Neural cell (in vitro differentiated cells): ENCODE data around the gene KCNQ5. TPM values are rescaled to one million over a fixed set of nuclear protein-coding genes. Genes with fewer than 3 reads are reported as not detected.

Experiments
- H2AFZ ChIP-seq: fragments of 200-600, 300-800 bp; sonication (generic), shearing (Covaris generic); 2 replicates; pipeline ENCODE4 v1.6.0; 2014; ENCODE audit warnings: low read depth, mild to moderate bottlenecking, antibody characterized with exemption, low read length, moderate library complexity
- H3F3A ChIP-seq: fragments of 200-600 bp; shearing (Covaris generic); 2 replicates; pipeline ENCODE4 v1.6.1; 2016; ENCODE audit warnings: mild to moderate bottlenecking, moderate library complexity, mixed read lengths, antibody characterized with exemption, low read length; ENCODE audit not compliant: insufficient read depth, poor library complexity, severe bottlenecking
- H3K27ac ChIP-seq: fragments of 200-600, 300-800 bp; sonication (generic), shearing (Covaris generic); 2 replicates; pipeline ENCODE4 v1.5.1; 2014; ENCODE audit warnings: mild to moderate bottlenecking, low read length, moderate library complexity
- H3K27me3 ChIP-seq: fragments of 300-800, 200-600 bp; sonication (generic), shearing (Covaris generic); 2 replicates; pipeline ENCODE4 v1.6.0; 2014; ENCODE audit warnings: mild to moderate bottlenecking, low read depth, low read length, moderate library complexity; ENCODE audit not compliant: insufficient read depth
- H3K36me3 ChIP-seq: fragments of 300-800, 200-600 bp; sonication (generic), shearing (Covaris generic); 2 replicates; pipeline ENCODE4 v1.5.1; 2014; ENCODE audit warnings: mild to moderate bottlenecking, antibody characterized with exemption, low read length, moderate library complexity; ENCODE audit not compliant: insufficient read depth
- H3K4me2 ChIP-seq: fragments of 300-800, 200-600 bp; sonication (generic), shearing (Covaris generic); 2 replicates; pipeline ENCODE4 v1.6.0; 2014; ENCODE audit warnings: mild to moderate bottlenecking, low read length
- H3K4me3 ChIP-seq: fragments of 300-800, 200-600 bp; sonication (generic), shearing (Covaris generic); 2 replicates; pipeline ENCODE4 v1.5.1; 2014; ENCODE audit warnings: mild to moderate bottlenecking, low read length, moderate library complexity
- H3K79me2 ChIP-seq: fragments of 200-600 bp; shearing (Covaris generic); replicated peaks from 2 replicates; pipeline ENCODE4 v1.6.0; 2014; ENCODE audit warnings: mild to moderate bottlenecking, low read length, moderate library complexity; ENCODE audit not compliant: insufficient read depth
- H3K9ac ChIP-seq: fragments of 300-800, 200-600 bp; sonication (generic), shearing (Covaris generic); 2 replicates; pipeline ENCODE4 v1.6.1; 2016; ENCODE audit warnings: mild to moderate bottlenecking, low read length, mixed read lengths
- H3K9me2 ChIP-seq: fragments of 200-600 bp; shearing (Covaris generic); 2 replicates; pipeline ENCODE4 v1.6.1; 2016; ENCODE audit warnings: mild to moderate bottlenecking, low read length, mixed read lengths; ENCODE audit not compliant: insufficient read depth
- H3K9me3 ChIP-seq: fragments of 200-600, 300-800 bp; sonication (generic), shearing (Covaris generic); 2 replicates; pipeline ENCODE4 v1.6.1; 2016; ENCODE audit warnings: mild to moderate bottlenecking, mixed run types, low read length, moderate library complexity, mixed read lengths
- H4K20me1 ChIP-seq: fragments of 200-600 bp; shearing (Covaris generic); 2 replicates; pipeline ENCODE4 v1.6.1; 2016; ENCODE audit warnings: mild to moderate bottlenecking, mixed run types; ENCODE audit not compliant: insufficient read depth
- EP300 ChIP-seq: fragments of 450-650 bp; conservative IDR thresholded peaks from 2 replicates; pipeline ENCODE4 v1.6.1; 2014; ENCODE audit warnings: antibody characterized with exemption, mild to moderate bottlenecking, moderate library complexity; ENCODE audit not compliant: poor library complexity, severe bottlenecking
- EZH2 ChIP-seq: fragments of 200-600, 300-800 bp; shearing (Covaris generic), sonication (generic); IDR thresholded peaks from 2 replicates; pipeline ENCODE4 v1.6.1; 2014; ENCODE audit warnings: antibody characterized with exemption, low read length, borderline replicate concordance, mild to moderate bottlenecking; ENCODE audit not compliant: insufficient read depth, poor library complexity, severe bottlenecking
- MXI1 ChIP-seq: fragments of 450-650 bp; conservative IDR thresholded peaks from 2 replicates; pipeline ENCODE4 v1.6.1; 2014; ENCODE audit warnings: antibody characterized with exemption, mild to moderate bottlenecking; ENCODE audit not compliant: poor library complexity, severe bottlenecking
- POLR2AphosphoS5 ChIP-seq: IDR thresholded peaks from 2 replicates; pipeline ENCODE4 v1.6.1; 2012
- RAD21 ChIP-seq: fragments of 450-650 bp; conservative IDR thresholded peaks from 2 replicates; pipeline ENCODE4 v1.6.1; 2014; ENCODE audit warnings: antibody characterized with exemption, mild to moderate bottlenecking, moderate library complexity
- SMC3 ChIP-seq: fragments of 450-650 bp; conservative IDR thresholded peaks from 2 replicates; pipeline ENCODE4 v1.6.1; 2014; ENCODE audit warnings: antibody characterized with exemption, mild to moderate bottlenecking, moderate library complexity; ENCODE audit not compliant: poor library complexity
- TAF1 ChIP-seq: IDR thresholded peaks from 2 replicates; pipeline ENCODE4 v1.6.1; 2012; ENCODE audit warnings: low read depth
- polyA plus RNA-seq: library from polyadenylated mRNA; depleted of rRNA; stranded (reverse); fragments of >200 nt; gene quantifications from 2 replicates; pipeline ENCODE4 v1.2.3, GENCODE V29; 2014
- TF ChIP-seq, protein P1 (sequence below): IDR thresholded peaks from 2 replicates; pipeline ENCODE4 v1.6.1; 2012; ENCODE audit warnings: borderline replicate concordance
- TF ChIP-seq, protein P2 (sequence below): fragments of 450-650 bp; IDR thresholded peaks from 2 replicates; pipeline ENCODE4 v1.5.1; 2014; ENCODE audit warnings: antibody characterized with exemption, mild to moderate bottlenecking, moderate library complexity; ENCODE audit not compliant: poor library complexity, severe bottlenecking

KCNQ5 gene
- polyA plus RNA-seq, 1 donor from 2014 or later = 0.30 TPM

DNA sequence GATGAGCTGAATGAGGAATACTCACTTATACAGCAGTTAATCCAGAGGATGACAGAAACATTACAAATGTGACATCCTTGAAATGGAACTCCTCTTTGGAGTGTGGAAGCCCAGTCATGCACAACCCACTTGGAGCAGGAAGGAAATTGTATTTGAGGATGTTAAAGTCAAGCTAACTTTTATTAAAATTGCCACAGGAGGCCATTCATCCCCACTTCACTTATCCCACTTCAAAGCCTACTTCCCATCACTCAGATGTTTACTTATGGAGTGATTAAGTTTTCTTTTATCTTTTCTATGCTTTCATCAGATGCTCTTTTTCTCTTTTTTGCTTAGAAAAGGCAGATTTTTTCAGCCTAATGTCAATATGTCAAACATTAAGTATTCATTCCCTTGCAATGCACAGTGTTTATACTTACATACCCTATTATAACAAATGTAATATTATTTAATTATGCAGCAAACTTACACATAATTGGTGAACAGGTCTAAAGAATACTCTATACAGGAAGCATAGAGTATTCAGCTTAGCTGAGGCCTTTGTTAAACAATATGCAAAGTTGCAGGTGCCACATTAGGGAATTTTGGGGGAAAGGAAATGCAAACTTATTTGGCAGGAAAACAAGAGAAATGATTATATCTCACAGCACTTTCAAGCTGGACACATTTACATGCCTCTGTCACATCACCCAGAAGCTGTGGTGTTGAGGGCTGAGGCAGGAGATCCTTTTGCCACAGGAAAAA is 454.5 kb downstream of the KCNQ5 start:
- H3K79me2 ChIP-seq = no peaks in the 10 kb centered on the region
- H3K27ac ChIP-seq = no peak overlapping the region
- no peaks in the 10 kb centered on the region for H3K9me2 ChIP-seq
- no peaks in the 10 kb centered on the region for H3K9me3 ChIP-seq
- H3K27me3 ChIP-seq = no peaks in the 10 kb centered on the region
- no peak for TF ChIP-seq POLR2AphosphoS5
- no peak for TF ChIP-seq SMC3
- TF ChIP-seq, protein P1, sequence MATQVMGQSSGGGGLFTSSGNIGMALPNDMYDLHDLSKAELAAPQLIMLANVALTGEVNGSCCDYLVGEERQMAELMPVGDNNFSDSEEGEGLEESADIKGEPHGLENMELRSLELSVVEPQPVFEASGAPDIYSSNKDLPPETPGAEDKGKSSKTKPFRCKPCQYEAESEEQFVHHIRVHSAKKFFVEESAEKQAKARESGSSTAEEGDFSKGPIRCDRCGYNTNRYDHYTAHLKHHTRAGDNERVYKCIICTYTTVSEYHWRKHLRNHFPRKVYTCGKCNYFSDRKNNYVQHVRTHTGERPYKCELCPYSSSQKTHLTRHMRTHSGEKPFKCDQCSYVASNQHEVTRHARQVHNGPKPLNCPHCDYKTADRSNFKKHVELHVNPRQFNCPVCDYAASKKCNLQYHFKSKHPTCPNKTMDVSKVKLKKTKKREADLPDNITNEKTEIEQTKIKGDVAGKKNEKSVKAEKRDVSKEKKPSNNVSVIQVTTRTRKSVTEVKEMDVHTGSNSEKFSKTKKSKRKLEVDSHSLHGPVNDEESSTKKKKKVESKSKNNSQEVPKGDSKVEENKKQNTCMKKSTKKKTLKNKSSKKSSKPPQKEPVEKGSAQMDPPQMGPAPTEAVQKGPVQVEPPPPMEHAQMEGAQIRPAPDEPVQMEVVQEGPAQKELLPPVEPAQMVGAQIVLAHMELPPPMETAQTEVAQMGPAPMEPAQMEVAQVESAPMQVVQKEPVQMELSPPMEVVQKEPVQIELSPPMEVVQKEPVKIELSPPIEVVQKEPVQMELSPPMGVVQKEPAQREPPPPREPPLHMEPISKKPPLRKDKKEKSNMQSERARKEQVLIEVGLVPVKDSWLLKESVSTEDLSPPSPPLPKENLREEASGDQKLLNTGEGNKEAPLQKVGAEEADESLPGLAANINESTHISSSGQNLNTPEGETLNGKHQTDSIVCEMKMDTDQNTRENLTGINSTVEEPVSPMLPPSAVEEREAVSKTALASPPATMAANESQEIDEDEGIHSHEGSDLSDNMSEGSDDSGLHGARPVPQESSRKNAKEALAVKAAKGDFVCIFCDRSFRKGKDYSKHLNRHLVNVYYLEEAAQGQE = no peak
- TF ChIP-seq EP300 = no peak
- no peak for TF ChIP-seq TAF1
- no peak for TF ChIP-seq EZH2
- TF ChIP-seq, protein P2, sequence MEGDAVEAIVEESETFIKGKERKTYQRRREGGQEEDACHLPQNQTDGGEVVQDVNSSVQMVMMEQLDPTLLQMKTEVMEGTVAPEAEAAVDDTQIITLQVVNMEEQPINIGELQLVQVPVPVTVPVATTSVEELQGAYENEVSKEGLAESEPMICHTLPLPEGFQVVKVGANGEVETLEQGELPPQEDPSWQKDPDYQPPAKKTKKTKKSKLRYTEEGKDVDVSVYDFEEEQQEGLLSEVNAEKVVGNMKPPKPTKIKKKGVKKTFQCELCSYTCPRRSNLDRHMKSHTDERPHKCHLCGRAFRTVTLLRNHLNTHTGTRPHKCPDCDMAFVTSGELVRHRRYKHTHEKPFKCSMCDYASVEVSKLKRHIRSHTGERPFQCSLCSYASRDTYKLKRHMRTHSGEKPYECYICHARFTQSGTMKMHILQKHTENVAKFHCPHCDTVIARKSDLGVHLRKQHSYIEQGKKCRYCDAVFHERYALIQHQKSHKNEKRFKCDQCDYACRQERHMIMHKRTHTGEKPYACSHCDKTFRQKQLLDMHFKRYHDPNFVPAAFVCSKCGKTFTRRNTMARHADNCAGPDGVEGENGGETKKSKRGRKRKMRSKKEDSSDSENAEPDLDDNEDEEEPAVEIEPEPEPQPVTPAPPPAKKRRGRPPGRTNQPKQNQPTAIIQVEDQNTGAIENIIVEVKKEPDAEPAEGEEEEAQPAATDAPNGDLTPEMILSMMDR = no peak
- TF ChIP-seq MXI1 = no peak
- no peak for TF ChIP-seq RAD21
- H3K36me3 ChIP-seq = no peaks in the 10 kb centered on the region
- no peaks in the 10 kb centered on the region for H4K20me1 ChIP-seq
- H3K4me3 ChIP-seq = no peak overlapping the region
- H3K9ac ChIP-seq = no peak overlapping the region
- no peak overlapping the region for H2AFZ ChIP-seq
- no peak overlapping the region for H3K4me2 ChIP-seq
- no peaks in the 10 kb centered on the region for H3F3A ChIP-seq

DNA sequence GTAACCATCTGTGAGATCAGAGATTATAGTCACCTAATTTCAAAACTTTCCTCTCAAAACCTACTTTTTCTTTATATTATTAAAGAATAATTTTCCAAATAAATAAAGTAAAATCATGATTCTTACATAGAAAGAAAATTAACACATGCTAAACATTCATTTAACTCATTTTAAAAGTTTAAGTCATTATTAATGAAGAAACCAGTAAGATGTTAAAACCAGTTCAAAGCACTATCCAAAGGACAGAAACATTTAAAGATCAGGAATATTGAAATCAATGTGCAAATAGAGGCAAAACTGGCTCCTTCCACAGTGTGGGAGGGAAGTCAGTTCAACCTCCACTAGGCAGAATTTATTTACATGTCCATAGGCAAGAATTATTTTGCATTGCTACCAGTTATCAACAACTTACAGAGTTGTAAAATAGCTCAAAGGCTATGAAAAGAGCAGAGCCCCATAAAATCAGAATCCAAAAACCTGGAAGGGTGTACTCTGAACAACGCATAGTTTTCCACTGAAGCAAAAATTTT is 456.5 kb downstream of the KCNQ5 start:
- no peaks in the 10 kb centered on the region for H3K79me2 ChIP-seq
- H3K4me3 ChIP-seq = no peak overlapping the region
- no peak overlapping the region for H2AFZ ChIP-seq

More for the DNA sequence above, 456.5 kb downstream of the KCNQ5 start:
- Histone ChIP-seq H3K36me3 (no peaks in the 10 kb centered on the region), H3K4me2 (no peak overlapping the region), H4K20me1 (no peaks in the 10 kb centered on the region), H3K27ac (no peak overlapping the region), H3K9ac (no peak overlapping the region), H3K9me3 (no peaks in the 10 kb centered on the region), H3K27me3 (no peaks in the 10 kb centered on the region), H3K9me2 (no peaks in the 10 kb centered on the region), H3F3A (no peaks in the 10 kb centered on the region)
- TF ChIP-seq MXI1 = no peak
- TF ChIP-seq, protein P1 = no peak
- no peak for TF ChIP-seq SMC3
- TF ChIP-seq, protein P2 = no peak
- no peak for TF ChIP-seq RAD21
- no peak for TF ChIP-seq POLR2AphosphoS5
- no peak for TF ChIP-seq EZH2
- TF ChIP-seq EP300 = no peak
- no peak for TF ChIP-seq TAF1
